GM19463 (cell line): ENCODE results near the gene VPS39.

Experiments
- ATAC-seq: cut with Tn5 transposase; IDR thresholded peaks from one replicate; pipeline ENCODE4 v1.9.1; 2021; ENCODE audit warnings: mild to moderate bottlenecking, moderate library complexity; ENCODE audit not compliant: unreplicated experiment

VPS39 gene

GRCh38 chr15:42160136-42160535 is 48.0 kb downstream of the VPS39 start:
- no peak for ATAC-seq

GRCh38 chr15:42159381-42160015 is 48.6 kb downstream of the VPS39 start:
- no peak for ATAC-seq

GRCh38 chr15:42158941-42159340 is 49.2 kb downstream of the VPS39 start:
- no peak for ATAC-seq

GRCh38 chr15:42157981-42158765 is 49.9 kb downstream of the VPS39 start:
- no peak for ATAC-seq

- ATAC-seq, result no peak
Observed at GRCh38 chr15:42157381-42157780, 50.7 kb downstream of the VPS39 start.

GRCh38 chr15:42156243-42156922 is 51.7 kb downstream of the VPS39 start, which contains the start of gene PLA2G4F:
Gene PLA2G4F, minus strand, starts transcription at chr15:42156636. Its CDS starts 87 bp downstream, at chr15:42156549.
- no peak for ATAC-seq

- no peak for ATAC-seq
Observed at GRCh38 chr15:42155546-42156242, 52.4 kb downstream of the VPS39 start.

GRCh38 chr15:42154956-42155355 is 53.1 kb downstream of the VPS39 start:
- no peak for ATAC-seq

- ATAC-seq, result no peak
Observed at GRCh38 chr15:42154212-42154941, 53.7 kb downstream of the VPS39 start.

- no peak for ATAC-seq
Observed at GRCh38 chr15:42153874-42154211, 54.3 kb downstream of the VPS39 start.

- ATAC-seq, result no peak
Observed at GRCh38 chr15:42152921-42153698, 55.0 kb downstream of the VPS39 start.

- ATAC-seq, result no peak
Observed at GRCh38 chr15:42152196-42152920, 55.7 kb downstream of the VPS39 start.

GRCh38 chr15:42151736-42152135 is 56.4 kb downstream of the VPS39 start:
- no peak for ATAC-seq

GRCh38 chr15:42151141-42151561 is 57.0 kb downstream of the VPS39 start:
- no peak for ATAC-seq

GRCh38 chr15:42150219-42150970 is 57.7 kb downstream of the VPS39 start:
- ATAC-seq, result no peak

GRCh38 chr15:42149493-42150218 is 58.4 kb downstream of the VPS39 start:
- no peak for ATAC-seq

- no peak for ATAC-seq
Observed at GRCh38 chr15:42148808-42149492, 59.2 kb downstream of the VPS39 start.
